ENCODE measurements around the gene IL6R.
A peak's percentile ranks its signal among the peaks of the same experiment; 100 is the strongest.

The IL6R gene

DNA sequence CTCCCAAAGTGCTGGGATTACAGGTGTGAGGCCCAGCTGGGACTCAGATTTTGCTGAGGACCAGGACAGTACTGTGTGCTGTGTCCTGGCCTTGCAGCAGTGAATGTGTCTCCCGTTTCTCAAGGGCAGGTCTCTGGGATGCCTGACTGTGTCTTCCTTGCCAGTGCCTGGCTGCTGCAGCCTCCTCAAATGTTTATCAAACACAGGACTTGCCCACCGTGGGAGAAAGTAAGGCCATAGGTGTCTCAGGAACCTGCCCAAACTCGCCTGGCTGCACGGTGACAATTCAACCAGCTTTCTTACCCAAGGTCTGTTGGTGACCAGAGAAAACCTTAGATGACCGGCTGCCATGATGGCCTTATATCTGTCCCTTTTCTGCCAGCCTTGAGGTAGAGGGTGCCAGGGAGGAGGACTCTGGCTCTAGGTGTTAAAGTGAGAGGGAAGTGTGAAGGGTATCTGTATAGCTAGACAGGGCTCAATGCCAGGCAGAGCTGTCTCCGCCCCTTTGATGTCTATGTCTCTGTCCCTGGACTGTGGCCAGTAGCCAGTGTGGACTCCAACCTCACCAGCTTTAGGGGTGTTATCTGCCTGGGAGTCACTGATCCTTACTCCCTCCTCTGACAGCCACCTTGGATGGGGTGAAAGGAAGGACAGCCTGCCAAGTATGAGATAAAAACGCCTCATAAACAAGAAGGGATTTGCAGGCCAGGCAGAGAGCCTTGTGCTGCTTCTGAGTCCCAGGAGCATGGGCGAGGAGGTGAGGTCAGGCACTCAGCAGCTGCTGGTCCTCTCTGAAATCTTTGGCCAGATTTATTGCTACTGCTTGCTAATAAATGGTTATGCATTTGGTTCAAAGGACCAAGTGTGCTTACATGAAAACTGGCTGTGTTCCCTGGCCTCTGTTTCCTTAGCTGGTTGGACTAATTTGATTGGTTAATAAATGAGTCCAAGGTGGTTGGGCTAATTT, 22.3 kb downstream of the IL6R start:
- DNase-seq = no peak

GRCh38 chr1:154429118-154429517, 24.0 kb downstream of the IL6R start:
- DNase-seq = no peak

- DNase-seq = no peak
Measured at GRCh38 chr1:154429841-154430611, 24.9 kb downstream of the IL6R start.

DNA sequence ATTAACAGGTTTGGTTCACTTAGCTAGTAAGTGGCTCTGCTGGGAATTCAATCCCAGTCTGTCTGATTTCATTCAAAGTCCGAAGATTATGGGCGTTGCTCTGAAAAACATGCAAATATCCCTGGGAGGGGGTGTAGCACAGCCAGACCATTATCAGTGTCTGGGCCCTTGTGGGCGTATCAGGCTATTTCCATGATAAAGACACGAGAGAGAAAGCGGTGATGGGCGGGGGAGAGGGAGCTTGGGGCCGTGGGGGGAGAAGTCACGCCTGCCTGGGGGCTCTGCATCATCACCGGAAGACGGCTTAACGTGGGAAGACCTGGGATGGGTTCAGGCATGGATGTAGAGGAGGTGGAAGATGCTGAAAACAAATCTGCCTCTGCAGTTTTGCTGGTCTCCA, 25.8 kb downstream of the IL6R start:
- DNase-seq = no peak

GRCh38 chr1:154431586-154432373, 26.6 kb downstream of the IL6R start:
- peak; percentile 98 for DNase-seq

DNA sequence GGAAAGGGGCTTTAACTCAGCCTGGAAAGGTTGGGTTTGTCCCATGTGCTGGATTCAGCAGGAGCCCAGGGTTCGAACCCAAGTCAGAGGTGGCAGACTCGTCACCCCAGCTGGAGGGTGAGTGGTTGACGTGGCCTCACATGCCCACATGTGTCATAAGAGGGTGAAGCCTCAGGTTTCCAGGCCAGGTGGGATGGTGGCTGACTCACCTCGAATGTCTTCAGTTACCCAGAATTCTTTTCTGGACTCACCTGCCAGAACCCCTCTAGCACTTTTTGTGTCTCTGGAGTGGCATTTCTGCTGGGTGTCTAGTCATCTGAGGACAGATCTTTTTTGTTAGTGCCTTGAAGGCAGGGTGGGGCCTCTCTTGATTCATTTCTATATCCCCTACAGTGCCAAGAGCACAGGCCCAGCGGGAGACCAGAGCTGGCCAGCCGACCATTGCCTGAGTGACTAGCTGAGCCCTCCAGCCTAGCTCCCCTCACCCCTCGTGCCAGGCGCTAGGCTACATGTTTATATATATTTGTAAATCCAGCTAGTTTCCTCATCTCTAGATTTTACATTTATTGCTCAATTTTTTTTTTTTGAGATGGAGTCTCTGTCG, 28.1 kb downstream of the IL6R start:
- no peak for DNase-seq

GRCh38 chr1:154434346-154435085, 29.4 kb downstream of the IL6R start:
- no peak for DNase-seq

- DNase-seq = no peak
Measured at GRCh38 chr1:154435599-154436200, 30.6 kb downstream of the IL6R start.

GRCh38 chr1:154436433-154436832, 31.3 kb downstream of the IL6R start:
- no peak for DNase-seq

DNA sequence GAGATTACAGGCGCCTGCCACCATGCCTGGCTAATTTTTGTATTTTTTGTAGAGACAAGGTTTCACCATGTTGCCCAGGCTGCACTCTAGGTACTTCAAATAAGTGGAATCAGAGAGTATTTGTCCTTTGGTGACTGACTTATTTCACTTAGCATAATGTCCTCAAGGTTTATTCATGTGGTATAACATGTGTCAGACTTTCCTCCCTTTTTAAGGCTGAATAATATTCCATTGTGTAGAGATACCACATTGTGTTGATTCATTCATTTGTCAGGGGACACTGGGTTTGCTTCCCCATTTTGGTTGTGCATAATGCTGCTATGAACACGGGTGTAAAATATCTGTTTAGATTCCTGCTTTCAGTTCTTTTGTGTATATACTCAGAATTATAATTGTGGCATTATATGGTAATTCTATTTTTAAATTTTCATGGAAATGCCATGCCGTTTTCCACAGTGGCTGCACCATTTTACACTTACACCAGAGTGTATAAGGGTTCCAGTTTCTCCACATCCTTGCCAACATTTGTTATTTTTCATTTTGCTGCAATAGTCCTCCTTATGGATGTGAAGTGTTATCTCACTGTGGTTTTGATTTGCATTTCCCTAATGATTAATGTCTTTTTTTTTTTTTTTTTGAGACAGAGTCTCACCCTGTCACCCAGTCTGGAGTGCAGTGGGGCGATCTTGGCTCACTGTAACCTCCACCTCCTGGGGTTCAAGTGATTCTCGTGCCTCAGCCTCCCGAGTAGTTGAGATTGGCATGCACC, 35.1 kb downstream of the IL6R start:
- DNase-seq = peak; percentile 82

DNA sequence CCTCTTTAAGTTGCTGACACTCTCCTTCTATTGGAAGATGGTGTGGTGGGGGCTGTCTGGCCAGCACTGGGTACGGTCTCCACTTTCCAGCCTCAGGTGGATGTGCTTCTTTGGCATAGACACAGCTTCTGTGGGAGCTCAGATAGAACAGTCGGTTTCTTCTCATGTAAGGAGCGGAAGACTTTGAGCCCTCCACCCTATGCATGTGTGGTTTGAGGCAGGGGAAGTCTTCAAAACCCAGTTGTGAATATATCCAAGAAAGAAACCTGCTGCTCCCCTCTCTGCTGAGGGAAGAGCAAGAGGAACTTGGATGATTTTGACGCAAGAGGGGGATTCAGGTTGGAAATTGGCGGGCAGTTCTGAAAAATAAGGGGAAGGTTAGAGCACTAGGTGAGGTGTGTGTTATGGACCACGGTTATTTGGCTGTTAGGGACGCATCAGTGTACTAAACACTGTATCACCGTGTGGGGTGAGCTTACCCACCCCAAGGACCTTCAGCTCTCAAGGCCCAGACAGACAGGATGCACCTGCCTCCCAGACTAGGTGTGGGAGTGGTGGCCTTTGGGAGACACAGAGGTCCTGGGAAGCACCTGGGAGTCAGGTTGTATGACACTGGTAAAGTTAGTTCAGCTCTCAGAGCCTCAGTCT, 36.2 kb downstream of the IL6R start:
- no peak for DNase-seq

DNA sequence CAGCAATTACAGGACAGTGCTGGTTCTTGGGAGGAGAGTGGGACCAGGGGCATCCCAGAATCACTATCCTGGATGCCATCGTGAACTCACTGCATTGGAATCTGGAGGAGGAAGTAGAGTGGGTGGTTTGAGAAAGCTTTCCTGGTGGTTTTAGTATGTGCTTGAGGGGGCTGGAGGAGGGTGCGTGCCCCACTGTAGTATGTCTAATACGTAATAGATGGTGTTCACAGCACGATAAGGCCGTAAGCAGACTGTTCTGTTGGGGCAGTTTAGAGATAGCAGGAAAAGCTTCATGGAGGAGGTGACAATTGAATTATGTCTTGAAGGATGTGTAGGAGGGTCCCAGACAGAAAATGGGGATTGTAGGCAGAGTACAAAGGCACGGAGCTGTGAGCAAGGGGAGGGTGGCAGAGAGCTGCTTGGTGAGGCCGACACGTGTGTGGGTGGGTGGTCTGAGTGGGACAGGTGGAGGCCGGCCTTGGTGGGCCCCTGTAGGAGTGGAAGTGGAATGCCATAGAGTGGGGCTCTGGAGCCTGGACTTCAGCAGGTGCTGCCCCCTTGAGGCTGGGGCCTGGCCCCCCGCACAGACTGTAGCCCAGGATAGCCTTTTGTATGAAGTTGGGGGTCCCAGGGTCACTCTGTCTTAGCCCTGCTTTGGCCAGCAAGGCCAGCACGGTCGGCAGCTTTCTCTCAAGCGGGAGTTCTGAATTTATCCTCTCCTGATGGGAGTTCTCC, 37.0 kb downstream of the IL6R start:
- no peak for DNase-seq

GRCh38 chr1:154443274-154444013, 38.3 kb downstream of the IL6R start:
- DNase-seq = no peak

DNA sequence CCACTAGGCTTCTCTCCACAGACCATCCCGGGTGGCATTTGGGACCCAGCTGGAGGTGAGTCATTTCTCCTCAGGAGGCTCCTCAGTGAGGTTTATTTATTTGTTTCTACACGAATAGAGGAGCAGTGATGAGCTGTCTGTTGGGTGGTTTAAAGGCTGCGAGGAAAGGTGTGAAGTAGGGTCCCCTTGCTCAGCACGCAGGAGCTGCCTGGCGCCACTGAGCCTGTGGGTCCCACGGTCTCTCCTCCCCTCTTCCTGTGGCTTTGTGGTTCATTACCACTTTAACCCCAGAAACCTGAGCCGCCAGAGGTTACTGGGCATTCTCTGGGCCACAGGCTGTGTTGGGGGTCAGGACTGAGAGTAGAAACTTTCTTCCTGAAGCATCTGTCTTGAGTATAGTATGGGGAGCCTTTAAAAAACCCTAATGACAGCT, 39.9 kb downstream of the IL6R start:
- DNase-seq = no peak

DNA sequence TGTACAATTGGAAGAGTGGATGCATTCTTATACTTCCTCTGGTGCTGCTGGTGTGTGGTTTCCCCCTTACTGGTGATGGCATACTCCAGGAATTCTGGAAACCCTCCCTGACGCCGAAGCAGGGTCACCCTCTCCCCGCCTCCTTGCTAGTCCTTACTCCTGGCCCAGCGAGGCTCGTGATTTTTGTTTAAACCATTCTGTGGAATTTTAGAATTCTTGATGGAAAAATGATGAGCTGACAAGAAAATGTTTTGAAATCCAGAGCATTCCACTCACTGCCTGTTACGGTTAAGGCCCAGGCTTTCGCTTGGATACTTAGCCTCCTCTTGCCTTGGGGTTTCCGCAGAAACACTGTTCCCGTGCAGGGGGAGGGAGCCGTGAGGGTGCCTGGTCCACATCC, 41.1 kb downstream of the IL6R start:
- DNase-seq = no peak

GRCh38 chr1:154446789-154447188, 41.6 kb downstream of the IL6R start:
- DNase-seq = no peak

DNA sequence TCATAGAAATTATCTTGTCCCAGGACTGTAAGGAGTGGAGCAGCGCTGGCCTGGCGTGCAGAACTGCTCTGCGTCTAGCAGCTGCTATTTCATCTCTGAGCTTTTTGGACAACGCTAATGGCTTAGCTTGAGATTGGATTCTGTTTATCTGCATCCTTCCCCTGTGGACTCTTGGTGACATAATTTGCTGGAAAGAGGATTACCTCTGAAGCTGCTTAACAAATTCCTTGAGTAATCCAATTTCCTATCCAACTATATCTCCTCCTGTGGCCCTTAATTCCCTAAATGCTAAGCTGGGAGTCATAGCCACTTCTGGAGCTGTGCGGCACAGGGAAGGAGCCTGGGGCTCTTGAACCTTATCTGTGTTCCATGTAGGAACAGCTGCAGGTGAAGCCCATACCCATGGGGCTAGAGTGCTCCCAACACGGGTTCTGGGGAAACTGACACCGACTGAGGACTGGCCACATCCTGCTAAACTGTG, 43.2 kb downstream of the IL6R start:
- no peak for DNase-seq

- DNase-seq = peak; percentile 52
Measured at GRCh38 chr1:154453161-154453560, 48.0 kb downstream of the IL6R start.

Measured in suppressor macrophage treated with lipopolysaccharide for 4 hours (primary cell).